ENCODE results near the gene XPOT.

DNA sequence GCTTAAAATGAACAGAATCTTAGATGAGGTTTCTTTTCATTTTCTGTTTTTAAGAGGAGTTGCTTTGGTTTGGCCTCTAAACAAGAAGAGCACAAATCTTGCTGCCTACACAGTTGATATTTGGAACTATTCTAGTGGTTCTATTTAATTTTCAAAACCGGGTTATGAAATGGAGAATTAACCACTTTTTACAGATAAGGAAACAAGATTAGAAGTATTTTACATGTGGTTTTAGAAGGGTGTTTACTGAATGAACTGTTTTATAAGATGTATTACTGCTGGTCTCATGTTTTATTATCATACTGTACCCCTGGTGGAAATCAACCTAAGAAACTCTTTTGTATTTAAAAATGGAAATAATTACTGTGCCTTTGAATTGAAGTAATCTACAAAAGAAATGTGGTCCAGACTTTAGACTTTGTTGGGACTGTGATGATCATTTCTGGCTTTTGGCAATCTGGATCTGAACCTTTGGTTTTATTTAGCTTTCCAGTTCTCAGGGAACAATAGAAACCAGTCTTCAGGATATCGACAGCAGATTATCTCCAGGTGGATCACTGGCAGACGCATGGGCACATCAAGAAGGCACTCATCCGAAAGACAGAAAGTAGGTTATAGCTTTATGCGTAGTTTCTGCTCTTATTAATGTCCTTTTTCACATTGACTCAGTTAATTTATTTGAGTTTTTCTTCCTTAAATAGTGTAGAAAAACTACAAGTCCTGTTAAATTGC lies 91.0 kb downstream of the XPOT start:
- TF ChIP-seq, protein P1, sequence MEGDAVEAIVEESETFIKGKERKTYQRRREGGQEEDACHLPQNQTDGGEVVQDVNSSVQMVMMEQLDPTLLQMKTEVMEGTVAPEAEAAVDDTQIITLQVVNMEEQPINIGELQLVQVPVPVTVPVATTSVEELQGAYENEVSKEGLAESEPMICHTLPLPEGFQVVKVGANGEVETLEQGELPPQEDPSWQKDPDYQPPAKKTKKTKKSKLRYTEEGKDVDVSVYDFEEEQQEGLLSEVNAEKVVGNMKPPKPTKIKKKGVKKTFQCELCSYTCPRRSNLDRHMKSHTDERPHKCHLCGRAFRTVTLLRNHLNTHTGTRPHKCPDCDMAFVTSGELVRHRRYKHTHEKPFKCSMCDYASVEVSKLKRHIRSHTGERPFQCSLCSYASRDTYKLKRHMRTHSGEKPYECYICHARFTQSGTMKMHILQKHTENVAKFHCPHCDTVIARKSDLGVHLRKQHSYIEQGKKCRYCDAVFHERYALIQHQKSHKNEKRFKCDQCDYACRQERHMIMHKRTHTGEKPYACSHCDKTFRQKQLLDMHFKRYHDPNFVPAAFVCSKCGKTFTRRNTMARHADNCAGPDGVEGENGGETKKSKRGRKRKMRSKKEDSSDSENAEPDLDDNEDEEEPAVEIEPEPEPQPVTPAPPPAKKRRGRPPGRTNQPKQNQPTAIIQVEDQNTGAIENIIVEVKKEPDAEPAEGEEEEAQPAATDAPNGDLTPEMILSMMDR (IDR thresholded peaks at IDR 0.05): no peak
- TF ChIP-seq POLR2A (IDR thresholded peaks at IDR 0.05): no peak

All from body of pancreas (tissue), 4 donors.